ENCODE results near the gene FHIP1A.

FHIP1A gene

DNA sequence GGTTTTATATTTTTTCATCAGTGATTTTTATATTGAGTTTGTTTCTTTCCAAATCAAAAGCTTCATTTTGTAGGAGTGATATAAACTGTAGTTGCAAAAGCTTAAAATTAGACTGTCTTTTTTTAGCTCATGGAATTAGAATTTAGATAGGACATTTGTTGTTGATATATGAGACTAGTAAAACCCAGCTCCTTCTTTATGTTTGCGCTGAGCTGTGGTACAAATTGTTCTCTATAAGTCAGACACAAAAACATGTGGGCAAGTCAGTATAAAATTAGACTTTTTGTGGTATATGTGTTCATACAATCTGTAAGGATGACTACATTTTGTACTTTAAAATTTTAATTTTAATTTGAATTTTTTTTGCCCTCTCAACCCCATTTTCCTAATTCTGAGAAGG is 18.3 kb downstream of the FHIP1A start:
- DNase-seq (ENCODE audit: low read depth) = no peak
- no peak overlapping the region for H3K4me3 ChIP-seq (ENCODE audit: low read depth, low read length)
- in situ Hi-C loops (cut with HindIII; ENCODE audit: low sequenced_read_pairs) = no loop called here
- TF ChIP-seq, protein P1, sequence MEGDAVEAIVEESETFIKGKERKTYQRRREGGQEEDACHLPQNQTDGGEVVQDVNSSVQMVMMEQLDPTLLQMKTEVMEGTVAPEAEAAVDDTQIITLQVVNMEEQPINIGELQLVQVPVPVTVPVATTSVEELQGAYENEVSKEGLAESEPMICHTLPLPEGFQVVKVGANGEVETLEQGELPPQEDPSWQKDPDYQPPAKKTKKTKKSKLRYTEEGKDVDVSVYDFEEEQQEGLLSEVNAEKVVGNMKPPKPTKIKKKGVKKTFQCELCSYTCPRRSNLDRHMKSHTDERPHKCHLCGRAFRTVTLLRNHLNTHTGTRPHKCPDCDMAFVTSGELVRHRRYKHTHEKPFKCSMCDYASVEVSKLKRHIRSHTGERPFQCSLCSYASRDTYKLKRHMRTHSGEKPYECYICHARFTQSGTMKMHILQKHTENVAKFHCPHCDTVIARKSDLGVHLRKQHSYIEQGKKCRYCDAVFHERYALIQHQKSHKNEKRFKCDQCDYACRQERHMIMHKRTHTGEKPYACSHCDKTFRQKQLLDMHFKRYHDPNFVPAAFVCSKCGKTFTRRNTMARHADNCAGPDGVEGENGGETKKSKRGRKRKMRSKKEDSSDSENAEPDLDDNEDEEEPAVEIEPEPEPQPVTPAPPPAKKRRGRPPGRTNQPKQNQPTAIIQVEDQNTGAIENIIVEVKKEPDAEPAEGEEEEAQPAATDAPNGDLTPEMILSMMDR (IDR thresholded peaks at IDR 0.05; ENCODE audit: low read depth, low read length, missing control alignments) = no peak

DNA sequence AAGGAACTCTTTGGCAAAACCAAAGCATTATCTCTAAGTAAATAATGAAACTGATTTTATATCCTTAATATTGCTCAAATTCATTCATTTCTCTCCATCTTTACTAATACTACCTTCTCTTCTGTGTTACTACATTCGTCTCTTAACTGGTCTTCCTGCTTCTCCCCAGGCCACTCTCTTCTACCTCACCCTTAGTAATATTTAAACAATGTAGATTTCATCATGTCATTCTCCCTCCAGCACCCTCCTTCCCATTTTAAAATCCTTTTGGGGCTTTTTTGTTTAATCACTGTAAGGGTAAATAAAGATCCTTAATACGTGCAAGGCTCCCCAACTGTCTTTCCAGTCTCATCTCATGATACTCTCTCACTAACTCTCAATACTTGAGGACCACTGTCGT is 19.4 kb downstream of the FHIP1A start:
- H3K4me3 ChIP-seq (ENCODE audit: low read depth, low read length) = no peak overlapping the region
- in situ Hi-C loops (cut with HindIII; ENCODE audit: low sequenced_read_pairs) = no loop called here
- TF ChIP-seq, protein P1 (IDR thresholded peaks at IDR 0.05; ENCODE audit: low read depth, low read length, missing control alignments) = no peak
- DNase-seq (ENCODE audit: low read depth) = no peak

DNA sequence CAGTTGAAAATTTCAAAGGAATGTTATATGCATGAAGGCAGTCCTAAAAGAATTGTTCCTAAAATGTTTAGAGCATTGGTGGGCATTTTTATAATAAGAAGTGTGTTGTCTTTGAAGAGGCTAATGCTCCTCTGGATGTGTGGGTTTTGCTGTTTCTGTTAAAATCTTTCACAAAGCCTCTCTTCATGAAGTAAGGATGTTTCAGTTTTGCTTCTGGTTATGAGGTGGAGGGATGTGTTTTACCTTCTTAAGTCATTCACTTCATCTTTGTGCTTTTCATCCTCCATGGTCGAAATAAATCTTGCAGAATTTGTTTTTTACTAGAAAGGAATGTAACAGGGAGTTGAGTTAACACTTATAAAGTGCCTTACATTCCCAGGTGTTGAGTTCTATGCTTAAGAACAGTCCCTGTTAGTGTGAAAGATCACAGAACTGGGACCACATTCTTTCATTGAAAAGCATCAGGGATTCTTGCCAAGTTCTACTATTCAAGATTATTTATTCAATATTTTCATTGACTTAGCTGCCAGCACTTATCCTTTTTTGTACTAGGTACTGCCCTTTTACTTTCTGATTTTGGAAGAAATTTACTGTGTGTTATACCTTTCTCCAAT is 21.1 kb downstream of the FHIP1A start:
- no peak overlapping the region for H3K4me3 ChIP-seq (ENCODE audit: low read depth, low read length)
- TF ChIP-seq, protein P1 (IDR thresholded peaks at IDR 0.05; ENCODE audit: low read depth, low read length, missing control alignments) = no peak
- no peak for DNase-seq (ENCODE audit: low read depth)
- in situ Hi-C loops (cut with HindIII; ENCODE audit: low sequenced_read_pairs) = no loop called here

DNA sequence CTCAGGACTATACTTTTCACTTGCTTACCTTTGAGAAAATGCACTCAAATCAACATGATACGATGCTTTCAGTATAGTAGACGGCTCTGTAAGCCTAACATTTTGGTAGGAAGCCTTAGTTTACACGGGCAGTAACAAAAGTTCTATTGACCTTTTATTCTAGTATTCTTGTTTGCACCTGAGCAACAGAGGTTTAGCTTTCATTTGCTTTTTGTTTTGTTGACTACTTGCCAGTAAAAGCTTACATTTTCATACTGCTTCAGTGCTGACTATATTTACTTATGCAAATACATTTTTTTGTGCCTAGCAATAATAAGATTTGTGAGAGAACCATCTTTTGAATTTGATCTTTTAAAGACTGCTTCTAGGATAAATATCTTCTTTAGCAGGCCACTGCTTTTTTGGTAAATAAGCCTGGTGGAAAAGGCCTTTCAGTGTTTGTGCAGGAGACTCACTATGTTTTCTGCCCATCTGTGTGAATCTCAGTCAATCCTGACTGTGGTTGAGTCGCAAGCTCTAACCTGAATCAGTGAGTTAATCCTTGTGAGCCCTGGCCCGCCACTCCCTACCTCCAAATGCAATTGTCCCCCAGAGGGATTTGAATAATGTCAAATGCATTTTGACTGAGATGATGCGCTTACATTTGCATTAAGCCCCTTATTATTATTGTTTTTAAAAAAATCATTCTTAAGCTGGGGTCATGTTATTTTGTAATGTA is 21.9 kb downstream of the FHIP1A start:
- in situ Hi-C loops (cut with HindIII; ENCODE audit: low sequenced_read_pairs) = no loop called here
- no peak for DNase-seq (ENCODE audit: low read depth)

DNA sequence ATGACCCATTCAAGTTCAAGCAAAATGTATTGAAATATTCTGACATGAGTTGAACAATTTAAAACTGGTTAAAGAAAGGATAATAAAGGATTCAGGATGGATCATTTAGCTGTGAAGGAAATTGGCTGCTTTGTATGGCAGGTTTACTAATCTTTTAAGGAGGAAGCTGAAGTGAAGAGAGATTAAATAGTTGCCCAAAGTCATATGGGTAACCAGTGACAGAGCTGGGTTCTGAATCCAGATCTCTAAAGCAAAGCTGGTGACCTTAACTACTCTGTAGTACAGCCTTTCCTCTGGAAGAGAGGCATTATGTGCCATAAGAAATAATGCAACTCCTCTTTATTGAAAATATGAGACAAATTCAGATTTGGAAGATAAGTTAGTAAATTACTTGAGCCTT is 22.8 kb downstream of the FHIP1A start:
- no peak overlapping the region for H3K4me3 ChIP-seq (ENCODE audit: low read depth, low read length)
- TF ChIP-seq, protein P1 (IDR thresholded peaks at IDR 0.05; ENCODE audit: low read depth, low read length, missing control alignments) = no peak
- in situ Hi-C loops (cut with HindIII; ENCODE audit: low sequenced_read_pairs) = no loop called here
- no peak for DNase-seq (ENCODE audit: low read depth)

More for the DNA sequence above, 21.9 kb downstream of the FHIP1A start:
- H3K4me3 ChIP-seq (ENCODE audit: low read depth, low read length) = no peak overlapping the region
- TF ChIP-seq, protein P1 (IDR thresholded peaks at IDR 0.05; ENCODE audit: low read depth, low read length, missing control alignments) = no peak

DNA sequence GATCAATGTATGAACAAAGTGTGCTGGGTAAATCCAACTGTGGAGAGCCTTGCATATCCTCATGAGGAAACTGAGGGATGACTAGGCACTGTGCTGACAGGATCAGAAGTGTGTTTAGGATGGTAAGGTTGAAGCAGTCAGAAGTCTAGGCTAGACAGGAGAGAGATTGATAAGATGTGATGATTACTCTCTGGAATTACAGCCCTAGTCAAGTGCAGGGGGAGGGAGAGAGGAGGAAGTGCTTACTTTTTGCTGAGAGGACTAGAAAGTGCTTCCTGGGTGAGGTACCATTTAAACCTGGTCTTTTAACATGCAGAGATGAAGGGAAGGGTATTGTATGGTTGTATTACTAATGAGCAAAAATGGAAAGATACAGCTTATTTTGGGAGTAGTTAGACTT is 23.7 kb downstream of the FHIP1A start:
- DNase-seq (ENCODE audit: low read depth) = no peak
- no peak overlapping the region for H3K4me3 ChIP-seq (ENCODE audit: low read depth, low read length)
- in situ Hi-C loops (cut with HindIII; ENCODE audit: low sequenced_read_pairs) = no loop called here
- TF ChIP-seq, protein P1 (IDR thresholded peaks at IDR 0.05; ENCODE audit: low read depth, low read length, missing control alignments) = no peak

All from astrocyte of the cerebellum (primary cell).